Effector memory CD4-positive, alpha-beta T cell (primary cell): ENCODE data around the gene EYS.

Experiments used
- DNase-seq, 3 donors: peaks; one replicate each; pipeline ENCODE4 v3.0.0-alpha.2; 2020
- H3K27ac ChIP-seq: 2 replicates; pipeline ENCODE4 v1.7.0; 2013; ENCODE audit warnings: mild to moderate bottlenecking, low read length, moderate library complexity; ENCODE audit not compliant: insufficient read depth, poor library complexity, severe bottlenecking
- H3K27me3 ChIP-seq: replicated peaks from 2 replicates; pipeline ENCODE4 v1.7.0; 2013; ENCODE audit warnings: mild to moderate bottlenecking, low read length; ENCODE audit not compliant: insufficient read depth, control insufficient read depth, poor library complexity, severe bottlenecking
- H3K36me3 ChIP-seq: 2 replicates; pipeline ENCODE4 v1.7.0; 2013; ENCODE audit warnings: mild to moderate bottlenecking, low read length, moderate library complexity; ENCODE audit not compliant: control insufficient read depth, insufficient read depth
- H3K4me1 ChIP-seq: 2 replicates; pipeline ENCODE4 v1.7.0; 2013; ENCODE audit warnings: low read length, mild to moderate bottlenecking; ENCODE audit not compliant: control insufficient read depth, insufficient read depth, poor library complexity, severe bottlenecking
- H3K4me3 ChIP-seq: 2 replicates; pipeline ENCODE4 v1.7.0; 2013; ENCODE audit warnings: low read length, low read depth, mild to moderate bottlenecking; ENCODE audit not compliant: insufficient read depth, poor library complexity, severe bottlenecking
- H3K9me3 ChIP-seq: 2 replicates; pipeline ENCODE4 v1.7.0; 2013; ENCODE audit warnings: mild to moderate bottlenecking, low read length, moderate library complexity; ENCODE audit not compliant: control insufficient read depth

EYS gene

GRCh38 chr6:64539917-64540316 is 1167.1 kb downstream of the EYS start:
- no peak overlapping the region for H3K4me3 ChIP-seq
- no peaks in the 10 kb centered on the region for H3K9me3 ChIP-seq
- H3K27me3 ChIP-seq: no peaks in the 10 kb centered on the region
- DNase-seq: no peak
- H3K36me3 ChIP-seq: no peaks in the 10 kb centered on the region
- no peaks in the 10 kb centered on the region for H3K4me1 ChIP-seq
- no peak overlapping the region for H3K27ac ChIP-seq

GRCh38 chr6:64538722-64539121 is 1168.3 kb downstream of the EYS start:
- Histone ChIP-seq H3K9me3 (no peaks in the 10 kb centered on the region), H3K27ac (no peak overlapping the region), H3K36me3 (no peaks in the 10 kb centered on the region), H3K4me3 (no peak overlapping the region), H3K4me1 (no peaks in the 10 kb centered on the region), H3K27me3 (no peaks in the 10 kb centered on the region)
- no peak for DNase-seq

- no peaks in the 10 kb centered on the region for H3K36me3 ChIP-seq
- no peak overlapping the region for H3K4me3 ChIP-seq
- H3K9me3 ChIP-seq: no peaks in the 10 kb centered on the region
- no peak overlapping the region for H3K27ac ChIP-seq
- H3K27me3 ChIP-seq: no peaks in the 10 kb centered on the region
- DNase-seq: no peak
- no peaks in the 10 kb centered on the region for H3K4me1 ChIP-seq
Observed at GRCh38 chr6:64527899-64528298, 1179.1 kb downstream of the EYS start.

- H3K27ac ChIP-seq: no peak overlapping the region
- H3K9me3 ChIP-seq: no peaks in the 10 kb centered on the region
- H3K36me3 ChIP-seq: no peaks in the 10 kb centered on the region
- no peaks in the 10 kb centered on the region for H3K27me3 ChIP-seq
- H3K4me1 ChIP-seq: no peaks in the 10 kb centered on the region
- DNase-seq: no peak
- H3K4me3 ChIP-seq: no peak overlapping the region
Observed at GRCh38 chr6:64522859-64523258, 1184.2 kb downstream of the EYS start.

GRCh38 chr6:64520050-64520449 is 1187.0 kb downstream of the EYS start:
- Histone ChIP-seq H3K4me1 (no peaks in the 10 kb centered on the region), H3K36me3 (no peaks in the 10 kb centered on the region), H3K4me3 (no peak overlapping the region), H3K9me3 (no peaks in the 10 kb centered on the region), H3K27ac (no peak overlapping the region), H3K27me3 (no peaks in the 10 kb centered on the region)
- DNase-seq: no peak

GRCh38 chr6:64516393-64516792 is 1190.6 kb downstream of the EYS start:
- DNase-seq: no peak
- Histone ChIP-seq H3K36me3 (no peaks in the 10 kb centered on the region), H3K27ac (no peak overlapping the region)

GRCh38 chr6:64507661-64508060 is 1199.4 kb downstream of the EYS start:
- Histone ChIP-seq H3K27ac (no peak overlapping the region), H3K4me1 (no peaks in the 10 kb centered on the region), H3K27me3 (no peaks in the 10 kb centered on the region), H3K4me3 (no peak overlapping the region), H3K36me3 (no peaks in the 10 kb centered on the region), H3K9me3 (no peaks in the 10 kb centered on the region)
- DNase-seq: no peak

More at GRCh38 chr6:64516393-64516792, 1190.6 kb downstream of the EYS start:
- no peak overlapping the region for H3K4me3 ChIP-seq
- no peaks in the 10 kb centered on the region for H3K4me1 ChIP-seq
- no peaks in the 10 kb centered on the region for H3K27me3 ChIP-seq
- no peaks in the 10 kb centered on the region for H3K9me3 ChIP-seq

- Histone ChIP-seq H3K27me3 (no peaks in the 10 kb centered on the region), H3K4me1 (no peaks in the 10 kb centered on the region), H3K4me3 (no peak overlapping the region), H3K9me3 (no peaks in the 10 kb centered on the region), H3K27ac (no peak overlapping the region), H3K36me3 (no peaks in the 10 kb centered on the region)
- DNase-seq: no peak
Observed at GRCh38 chr6:64505312-64505711, 1201.7 kb downstream of the EYS start.

GRCh38 chr6:64504503-64504902 is 1202.5 kb downstream of the EYS start:
- Histone ChIP-seq H3K27me3 (no peaks in the 10 kb centered on the region), H3K9me3 (no peaks in the 10 kb centered on the region), H3K4me3 (no peak overlapping the region), H3K36me3 (no peaks in the 10 kb centered on the region), H3K4me1 (no peaks in the 10 kb centered on the region), H3K27ac (no peak overlapping the region)
- DNase-seq: no peak

- Histone ChIP-seq H3K27me3 (no peaks in the 10 kb centered on the region), H3K4me1 (no peaks in the 10 kb centered on the region), H3K36me3 (no peaks in the 10 kb centered on the region)
Observed at GRCh38 chr6:64502801-64503200, 1204.2 kb downstream of the EYS start.

GRCh38 chr6:64497634-64498033 is 1209.4 kb downstream of the EYS start:
- Histone ChIP-seq H3K9me3 (no peaks in the 10 kb centered on the region), H3K4me3 (no peak overlapping the region), H3K27ac (no peak overlapping the region), H3K36me3 (no peaks in the 10 kb centered on the region), H3K27me3 (no peaks in the 10 kb centered on the region), H3K4me1 (no peaks in the 10 kb centered on the region)
- DNase-seq: no peak

More at GRCh38 chr6:64502801-64503200, 1204.2 kb downstream of the EYS start:
- no peaks in the 10 kb centered on the region for H3K9me3 ChIP-seq
- no peak overlapping the region for H3K27ac ChIP-seq
- no peak for DNase-seq
- no peak overlapping the region for H3K4me3 ChIP-seq
